Measurements from ENCODE around the gene LIAS.
"Not testable (repeated sequence)": the region's sequence is repeated elsewhere in the genome, so short reads cannot be mapped to it uniquely, and the experiment has no call there.

LIAS gene

GRCh38 chr4:39456946-39457763, 1.7 kb upstream of the LIAS start (continued):
- TF ChIP-seq, protein P1, sequence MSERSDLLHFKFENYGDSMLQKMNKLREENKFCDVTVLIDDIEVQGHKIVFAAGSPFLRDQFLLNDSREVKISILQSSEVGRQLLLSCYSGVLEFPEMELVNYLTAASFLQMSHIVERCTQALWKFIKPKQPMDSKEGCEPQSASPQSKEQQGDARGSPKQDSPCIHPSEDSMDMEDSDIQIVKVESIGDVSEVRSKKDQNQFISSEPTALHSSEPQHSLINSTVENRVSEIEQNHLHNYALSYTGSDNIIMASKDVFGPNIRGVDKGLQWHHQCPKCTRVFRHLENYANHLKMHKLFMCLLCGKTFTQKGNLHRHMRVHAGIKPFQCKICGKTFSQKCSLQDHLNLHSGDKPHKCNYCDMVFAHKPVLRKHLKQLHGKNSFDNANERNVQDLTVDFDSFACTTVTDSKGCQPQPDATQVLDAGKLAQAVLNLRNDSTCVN (tag by site-specific recombination; optimal IDR thresholded peaks at IDR 0.05) = no peak
- TF ChIP-seq ZNF777 (tag by site-specific recombination; IDR thresholded peaks at IDR 0.05; ENCODE audit: borderline replicate concordance) (no peak), BCL11A (tag by site-specific recombination; IDR thresholded peaks at IDR 0.05; ENCODE audit: low read depth) (no peak), ZNF211 (tag by site-specific recombination; IDR thresholded peaks at IDR 0.05; ENCODE audit: low read depth) (no peak)

DNA sequence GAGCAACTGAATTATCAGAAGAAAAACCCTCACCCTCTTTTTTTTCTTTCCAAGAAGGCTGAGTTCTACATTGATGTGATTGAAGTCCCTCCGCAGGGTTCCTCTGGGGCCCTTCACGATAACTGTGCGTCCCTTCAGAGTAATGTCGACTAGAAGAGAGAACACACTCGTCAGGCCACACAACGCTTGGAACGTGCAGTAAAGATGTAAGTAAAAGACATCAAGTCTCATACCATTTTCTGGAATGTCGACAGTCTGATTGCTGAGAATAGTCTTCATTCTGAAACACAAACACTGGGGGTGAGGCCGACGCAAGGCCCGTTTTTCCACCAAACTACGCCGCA, 723 bp upstream of the LIAS start:
- not testable (repeated sequence) for H3K9me3 ChIP-seq (ENCODE audit: control insufficient read depth, insufficient read depth, low read depth, low read length); H3K4me1 ChIP-seq (ENCODE audit: control insufficient read depth, insufficient read depth, low read length)
- POLR2A ChIA-PET = interaction anchor here (1.0 to 3.0 kb wide), 6 partner anchors 10 to 600 kb away, joined by 3 to 14 read pairs (median 3); partner anchors contain the start of gene UGDH
- H3K27ac ChIP-seq (ENCODE audit: extremely low read depth, low read depth, low read length) = peak overlapping the region; percentile 96
- peak overlapping the region; percentile 83 for H3K4me3 ChIP-seq (ENCODE audit: low read depth, low read length)
- CTCF ChIA-PET = interaction anchor here (0.7 to 2.3 kb wide), 2 partner anchors 11 to 610 kb away, joined by 3 to 8 read pairs; no protein-coding TSS in a partner anchor
- H3K36me3 ChIP-seq (ENCODE audit: control insufficient read depth in 2 of 2, insufficient read depth in 1 of 2, low read length in 2 of 2) = peaks cover 21 to 69% of the 10 kb centered on the region in 2 experiments; a peak in 2 of 3 replicates

- no peak overlapping the region for H3K27ac ChIP-seq (ENCODE audit: extremely low read depth, low read depth, low read length)
- POLR2A ChIA-PET = interaction anchor here (1.3 kb wide), 1 partner anchor 174 kb away, joined by 3 read pairs; the partner anchor contains the start of gene SMIM14
- CTCF ChIA-PET = interaction anchor here (0.6 to 0.8 kb wide), 2 partner anchors 277 to 608 kb away, joined by 3 read pairs; no protein-coding TSS in a partner anchor
- H3K4me3 ChIP-seq (ENCODE audit: low read depth, low read length) = no peak overlapping the region
- H3K36me3 ChIP-seq (ENCODE audit: control insufficient read depth in 2 of 2, insufficient read depth in 1 of 2, low read length in 2 of 2) = peaks cover 0 to 51% of the 10 kb centered on the region in 2 experiments; a peak in 2 of 3 replicates
- TF ChIP-seq ZNF654 (tag by site-specific recombination; IDR thresholded peaks at IDR 0.05; ENCODE audit: low read depth) (peak; percentile 36), SP3 (tag by site-specific recombination; IDR thresholded peaks at IDR 0.05) (no peak), ZNF596 (tag by site-specific recombination; IDR thresholded peaks at IDR 0.05) (no peak), ZBTB21 (tag by site-specific recombination; IDR thresholded peaks at IDR 0.05) (peak; percentile 85), PRDM6 (tag by site-specific recombination; IDR thresholded peaks at IDR 0.05) (0 out of 2 replicates have a peak, but pooled peaks have one; percentile 17), ZNF639 (tag by site-specific recombination; IDR thresholded peaks at IDR 0.05) (no peak), ZNF133 (tag by site-specific recombination; IDR thresholded peaks at IDR 0.05) (no peak), PRDM1 (tag by site-specific recombination; IDR thresholded peaks at IDR 0.05) (no peak), YY2 (tag by site-specific recombination; IDR thresholded peaks at IDR 0.05) (peak; percentile 42; the same call in 1 of the 2 replicates), ZBTB17 (tag by site-specific recombination; IDR thresholded peaks at IDR 0.05) (peak; percentile 82), ZNF600 (tag by site-specific recombination; IDR thresholded peaks at IDR 0.05) (peak; percentile 23; the same call in 1 of the 2 replicates), ZNF660 (tag by site-specific recombination; IDR thresholded peaks at IDR 0.05) (peak; percentile 20; the same call in 1 of the 2 replicates), KLF8 (tag by site-specific recombination; IDR thresholded peaks at IDR 0.05) (0 out of 2 replicates have a peak, but pooled peaks have one; percentile 19), ZNF2 (tag by site-specific recombination; IDR thresholded peaks at IDR 0.05) (0 out of 2 replicates have a peak, but pooled peaks have one; percentile 27), ZNF366 (tag by site-specific recombination; conservative IDR thresholded peaks at IDR 0.05) (peak; percentile 40; the same call in 1 of the 2 replicates), ZNF335 (tag by site-specific recombination; conservative IDR thresholded peaks at IDR 0.05) (peak; percentile 81), TRIM28 (IDR thresholded peaks at IDR 0.05; ENCODE audit: borderline replicate concordance, low read length) (no peak), ZNF629 (tag by site-specific recombination; IDR thresholded peaks at IDR 0.05) (peak; percentile 88), ZNF692 (tag by site-specific recombination; IDR thresholded peaks at IDR 0.05) (0 out of 2 replicates have a peak, but pooled peaks have one; percentile 23)
- TF ChIP-seq, protein P2, sequence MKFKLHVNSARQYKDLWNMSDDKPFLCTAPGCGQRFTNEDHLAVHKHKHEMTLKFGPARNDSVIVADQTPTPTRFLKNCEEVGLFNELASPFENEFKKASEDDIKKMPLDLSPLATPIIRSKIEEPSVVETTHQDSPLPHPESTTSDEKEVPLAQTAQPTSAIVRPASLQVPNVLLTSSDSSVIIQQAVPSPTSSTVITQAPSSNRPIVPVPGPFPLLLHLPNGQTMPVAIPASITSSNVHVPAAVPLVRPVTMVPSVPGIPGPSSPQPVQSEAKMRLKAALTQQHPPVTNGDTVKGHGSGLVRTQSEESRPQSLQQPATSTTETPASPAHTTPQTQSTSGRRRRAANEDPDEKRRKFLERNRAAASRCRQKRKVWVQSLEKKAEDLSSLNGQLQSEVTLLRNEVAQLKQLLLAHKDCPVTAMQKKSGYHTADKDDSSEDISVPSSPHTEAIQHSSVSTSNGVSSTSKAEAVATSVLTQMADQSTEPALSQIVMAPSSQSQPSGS (tag by site-specific recombination; IDR thresholded peaks at IDR 0.05; ENCODE audit: low read depth) = peak; percentile 98
- H3K4me1 ChIP-seq (ENCODE audit: control insufficient read depth, insufficient read depth, low read length) = no peaks in the 10 kb centered on the region
- no peaks in the 10 kb centered on the region for H3K9me3 ChIP-seq (ENCODE audit: control insufficient read depth, insufficient read depth, low read depth, low read length)
These were observed 6.1 kb downstream of the LIAS start for GRCh38 chr4:39464886-39465501.
